GM06990 (cell line): ENCODE data around the gene POC1A.

Experiments used
- DNase-seq: peaks from one replicate; pipeline ENCODE4 v3.0.0-alpha.2; 2011; ENCODE audit not compliant: insufficient read length; ENCODE audit errors: extremely low read depth
- H3K27me3 ChIP-seq: replicated peaks from 2 replicates; pipeline ENCODE4 v1.6.0; 2011; ENCODE audit warnings: low read length; ENCODE audit not compliant: control insufficient read depth, insufficient read depth
- H3K36me3 ChIP-seq: 2 replicates; pipeline ENCODE4 v1.5.1; 2011; ENCODE audit warnings: low read length; ENCODE audit not compliant: control insufficient read depth, insufficient read depth
- H3K4me3 ChIP-seq: replicated peaks from 2 replicates; pipeline ENCODE4 v1.5.1; 2011; ENCODE audit warnings: low read depth, mild to moderate bottlenecking, control low read depth, low read length
- CTCF ChIP-seq: IDR thresholded peaks from 2 replicates; pipeline ENCODE4 v1.5.1; 2011; ENCODE audit warnings: low read length, control low read depth, mild to moderate bottlenecking, inconsistent platforms; ENCODE audit not compliant: insufficient read depth, poor library complexity, severe bottlenecking

Gene POC1A

DNA sequence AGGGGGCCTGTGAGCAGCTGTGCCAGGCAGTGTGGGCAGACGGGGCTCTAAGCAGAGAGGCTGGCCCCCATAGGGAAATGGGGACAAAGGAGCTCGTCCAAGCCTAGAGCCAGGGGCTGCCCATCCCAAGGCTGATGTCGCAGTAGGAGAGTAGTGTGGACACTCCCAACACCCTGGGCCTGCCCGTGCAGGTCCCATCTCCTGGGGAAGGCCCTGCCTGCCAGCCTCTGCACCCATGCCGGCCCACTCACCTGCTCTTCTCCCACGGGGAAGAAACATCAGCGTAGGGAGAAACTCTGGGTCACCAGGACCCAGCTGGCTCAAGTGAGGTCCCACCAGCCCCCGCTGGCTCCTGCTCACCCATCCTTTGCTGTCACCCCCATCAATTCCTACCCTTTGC is 87.2 kb downstream of the POC1A start:
- Histone ChIP-seq H3K27me3 (no peaks in the 10 kb centered on the region), H3K4me3 (no peak overlapping the region), H3K36me3 (no peaks in the 10 kb centered on the region)
- DNase-seq, result no peak
- TF ChIP-seq CTCF, result no peak

DNA sequence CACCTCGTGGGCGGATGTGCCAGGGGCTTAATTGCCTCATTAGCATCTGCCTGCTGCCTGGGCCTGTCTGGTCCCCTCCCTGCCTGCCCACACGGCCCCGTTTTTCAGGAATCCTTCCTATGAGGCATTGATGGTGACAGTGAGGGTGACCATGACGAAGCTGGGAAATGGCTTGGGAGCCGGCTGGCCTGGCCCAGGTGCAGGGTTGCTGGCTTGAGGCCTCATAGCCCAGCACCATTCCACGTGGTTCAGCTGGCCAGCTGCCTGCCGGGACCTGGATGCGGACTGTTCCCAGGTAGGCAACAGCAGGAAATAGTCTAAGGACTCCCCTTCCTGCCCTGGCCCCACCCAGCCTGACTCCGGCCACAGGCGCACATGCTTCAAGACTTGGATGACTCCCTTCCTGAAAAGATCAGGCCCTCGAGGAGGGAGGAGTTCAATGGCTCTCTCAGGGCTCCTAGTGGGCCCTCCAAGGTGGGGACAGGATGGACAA is 88.9 kb downstream of the POC1A start:
- no peak for TF ChIP-seq CTCF
- no peaks in the 10 kb centered on the region for H3K36me3 ChIP-seq
- no peak overlapping the region for H3K4me3 ChIP-seq
- H3K27me3 ChIP-seq, result no peaks in the 10 kb centered on the region
- DNase-seq, result no peak

DNA sequence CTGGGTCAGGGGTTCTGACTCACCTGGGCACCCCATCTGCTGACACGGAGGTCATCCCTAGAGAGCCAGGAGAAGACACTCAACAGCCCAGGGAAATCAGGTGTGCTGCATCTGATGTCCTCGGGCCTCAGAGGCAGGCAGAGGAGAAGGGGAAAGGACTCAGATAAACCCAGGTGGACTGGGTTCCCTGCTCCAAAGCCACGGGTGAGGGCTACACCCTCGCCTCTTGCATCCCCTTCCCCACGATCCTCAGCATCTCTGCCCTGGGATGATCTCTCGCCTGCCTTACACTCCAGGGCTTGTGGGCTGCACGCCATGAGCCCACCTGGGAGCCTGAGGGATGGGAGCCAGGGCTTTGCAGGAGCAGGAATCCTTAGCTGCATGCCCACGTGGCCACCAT is 89.7 kb downstream of the POC1A start:
- TF ChIP-seq CTCF, result no peak
- H3K4me3 ChIP-seq, result no peak overlapping the region
- H3K36me3 ChIP-seq, result no peaks in the 10 kb centered on the region
- DNase-seq, result no peak
- no peaks in the 10 kb centered on the region for H3K27me3 ChIP-seq

DNA sequence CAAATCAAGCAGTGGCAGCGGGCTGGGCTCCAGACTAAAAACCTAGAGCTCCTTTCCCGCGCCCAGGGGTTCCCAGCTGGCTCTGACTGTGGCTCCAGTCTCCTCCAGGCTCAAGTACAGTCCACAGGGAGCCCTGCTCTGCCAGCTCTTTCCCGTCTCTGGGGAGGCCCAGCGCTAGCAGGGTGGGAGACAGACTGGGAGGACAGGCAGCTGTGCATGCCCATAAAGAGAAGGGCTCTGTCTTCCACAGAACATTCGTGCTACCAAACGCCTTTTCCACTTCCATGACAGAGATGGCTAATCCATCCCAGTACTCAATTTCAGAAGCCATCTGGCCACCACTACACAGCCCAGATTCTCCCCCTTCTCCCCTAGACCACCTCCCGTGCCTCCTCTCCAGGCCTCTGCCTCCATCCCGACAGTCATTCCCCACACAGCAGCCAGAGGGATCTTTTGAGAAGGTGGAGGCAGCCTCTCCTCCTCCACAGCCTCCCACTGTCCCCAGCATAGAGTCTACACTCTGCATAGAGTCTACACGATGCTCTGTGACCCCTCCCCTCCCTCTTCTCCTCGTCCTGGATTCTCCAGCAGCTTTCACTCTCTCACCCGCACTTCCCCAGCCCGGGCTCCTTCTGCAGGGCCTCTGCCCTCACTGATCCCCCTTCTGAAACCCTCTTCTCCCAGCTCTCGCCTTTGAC is 91.0 kb downstream of the POC1A start:
- DNase-seq, result no peak
- Histone ChIP-seq H3K36me3 (no peaks in the 10 kb centered on the region), H3K27me3 (no peaks in the 10 kb centered on the region), H3K4me3 (no peak overlapping the region)
- no peak for TF ChIP-seq CTCF

DNA sequence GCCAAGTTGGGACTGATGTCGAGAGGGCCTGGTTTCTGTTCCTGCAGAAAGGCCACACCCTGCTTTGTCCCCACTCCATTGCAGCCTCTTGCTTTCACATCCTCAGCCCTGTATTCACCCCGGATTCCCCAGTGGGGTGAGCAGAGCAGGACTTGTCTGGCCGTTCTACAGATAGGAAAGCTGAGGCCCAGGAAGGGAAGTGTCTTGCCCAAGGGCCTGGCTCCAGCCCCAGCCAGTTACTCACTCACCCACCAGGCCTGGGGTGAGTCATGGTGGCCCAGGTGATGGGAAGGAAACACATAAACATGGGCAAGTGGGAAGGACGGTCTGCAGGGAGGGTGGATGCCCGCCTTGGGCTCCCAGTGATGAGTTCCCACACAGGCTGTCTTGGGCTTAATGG is 91.7 kb downstream of the POC1A start:
- no peaks in the 10 kb centered on the region for H3K36me3 ChIP-seq
- no peak for TF ChIP-seq CTCF
- H3K4me3 ChIP-seq, result no peak overlapping the region
- H3K27me3 ChIP-seq, result no peaks in the 10 kb centered on the region
- DNase-seq, result no peak
